ENCODE measurements around the gene MS4A1. TPM values are rescaled to one million over a fixed set of nuclear protein-coding genes. Genes with fewer than 3 reads are reported as not detected.

Gene MS4A1
- total RNA-seq, 4 donors from 2014 or later, result 32.2 to 49.4 TPM; not detected in 2

- intact Hi-C loops (cut with DNase I; ENCODE audit: low total_unique reads) (no loop called here), in situ Hi-C loops (cut with MboI; ENCODE audit: low pct_ligation_motif_present in 1 of 4, low pct_unique_long_range_greater_than_20kb in 1 of 4, low sequenced_read_pairs in 3 of 4) (no loop called here)
- TF ChIP-seq EP300 (IDR thresholded peaks at IDR 0.05; ENCODE audit: low read depth) (no peak), POLR2AphosphoS5 (IDR thresholded peaks at IDR 0.05) (peak in 2 of 3 donors; percentile 70 to 87), POLR2A (IDR thresholded peaks at IDR 0.05) (peak; percentile 62)
- Histone ChIP-seq H3K27me3 (no peaks in the 10 kb centered on the region), H3K27ac (peak within 1 kb of the TSS; percentile 41 to 67 (median 58)), H3K9me3 (no peaks in the 10 kb centered on the region), H3K4me1 (peaks cover 0 to 6% (median 2%) of the 10 kb centered on the region in 4 donors), H3K4me3 (peak within 1 kb of the TSS in 1 of 4 donors; percentile 25), H3K36me3 (no peaks in the 10 kb centered on the region)
- no peak for DNase-seq
- 43 to 47% methylated on average over 4 of the region's 4 CpGs for WGBS, 2 donors (ENCODE audit: low coverage in 1 of 2)
Measured at GRCh38 chr11:60492488-60493009, 36.9 kb downstream of the MS4A1 start, which contains the start of gene MS4A12. TSS of gene MS4A12 (plus strand) at chr11:60492778. CDS start at chr11:60497319, 4,541 bp downstream.

GRCh38 chr11:60493454-60493853 lies 37.8 kb downstream of the MS4A1 start:
- peak overlapping the region in 2 of 4 donors; percentile 58 to 59 for H3K27ac ChIP-seq
- no peaks in the 10 kb centered on the region for H3K9me3 ChIP-seq
- H3K4me3 ChIP-seq, result peak overlapping the region in 2 of 4 donors; percentile 14 to 25
- 90 to 91% methylated on average over 2 of the region's 2 CpGs for WGBS, 2 donors (ENCODE audit: low coverage in 1 of 2)
- peaks cover 0 to 6% (median 2%) of the 10 kb centered on the region in 4 donors for H3K4me1 ChIP-seq
- DNase-seq, result no peak
- intact Hi-C loops (cut with DNase I; ENCODE audit: low total_unique reads), result no loop called here
- in situ Hi-C loops (cut with MboI; ENCODE audit: low pct_ligation_motif_present in 1 of 4, low pct_unique_long_range_greater_than_20kb in 1 of 4, low sequenced_read_pairs in 3 of 4), result no loop called here
- no peaks in the 10 kb centered on the region for H3K36me3 ChIP-seq
- TF ChIP-seq CTCF (IDR thresholded peaks at IDR 0.05) (no peak), POLR2AphosphoS5 (IDR thresholded peaks at IDR 0.05) (no peak)
- no peaks in the 10 kb centered on the region for H3K27me3 ChIP-seq

DNA sequence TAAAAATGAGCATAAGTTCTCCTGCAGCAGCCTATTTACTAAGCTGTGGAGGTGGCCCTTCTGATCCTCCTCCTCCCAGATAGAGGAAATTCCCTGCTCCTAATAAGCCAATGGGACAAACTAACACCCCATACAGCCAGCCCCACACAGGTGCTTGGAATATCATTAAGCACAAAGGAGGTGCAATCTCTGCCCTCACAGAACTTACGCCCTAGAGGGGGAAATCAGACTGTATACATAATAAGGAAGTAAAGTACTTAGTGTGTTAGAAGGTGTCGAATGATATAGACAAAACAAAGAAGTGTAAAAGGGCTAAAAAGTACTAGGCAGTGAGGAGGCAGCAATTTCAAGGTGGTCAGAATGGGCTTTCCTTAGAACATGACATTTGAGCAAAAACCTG lies 42.8 kb downstream of the MS4A1 start:
- no peak for DNase-seq
- H3K4me3 ChIP-seq, result no peak overlapping the region
- intact Hi-C loops (cut with DNase I; ENCODE audit: low total_unique reads), result no loop called here
- TF ChIP-seq POLR2A (IDR thresholded peaks at IDR 0.05), result no peak
- no peak for TF ChIP-seq EP300 (IDR thresholded peaks at IDR 0.05; ENCODE audit: low read depth)
- no peak for TF ChIP-seq CTCF (IDR thresholded peaks at IDR 0.05)
- no peak for TF ChIP-seq POLR2AphosphoS5 (IDR thresholded peaks at IDR 0.05)
- WGBS, 2 donors (ENCODE audit: low coverage in 1 of 2), result 27 to 59% methylated on average over 2 of the region's 2 CpGs
- in situ Hi-C loops (cut with MboI; ENCODE audit: low pct_ligation_motif_present in 1 of 4, low pct_unique_long_range_greater_than_20kb in 1 of 4, low sequenced_read_pairs in 3 of 4), result no loop called here
- H3K9me3 ChIP-seq, result no peaks in the 10 kb centered on the region
- peak overlapping the region; percentile 51 to 82 (median 80) for H3K27ac ChIP-seq
- no peaks in the 10 kb centered on the region for H3K27me3 ChIP-seq
- peaks cover 3 to 42% (median 20%) of the 10 kb centered on the region in 4 donors for H3K4me1 ChIP-seq
- no peaks in the 10 kb centered on the region for H3K36me3 ChIP-seq

GRCh38 chr11:60498853-60499252 lies 43.2 kb downstream of the MS4A1 start:
- TF ChIP-seq EP300 (IDR thresholded peaks at IDR 0.05; ENCODE audit: low read depth) (no peak), POLR2AphosphoS5 (IDR thresholded peaks at IDR 0.05) (peak in 1 of 3 donors; percentile 39)
- H3K4me1 ChIP-seq, result peaks cover 3 to 47% (median 22%) of the 10 kb centered on the region in 4 donors
- peak; percentile 63 for DNase-seq
- peak overlapping the region; percentile 51 to 82 (median 80) for H3K27ac ChIP-seq
- WGBS, 2 donors (ENCODE audit: low coverage in 1 of 2), result 17 to 35% methylated on average over 4 of the region's 4 CpGs
- no peaks in the 10 kb centered on the region for H3K36me3 ChIP-seq
- intact Hi-C loops (cut with DNase I; ENCODE audit: low total_unique reads), result no loop called here
- H3K9me3 ChIP-seq, result no peaks in the 10 kb centered on the region
- no peak overlapping the region for H3K4me3 ChIP-seq
- H3K27me3 ChIP-seq, result no peaks in the 10 kb centered on the region
- in situ Hi-C loops (cut with MboI; ENCODE audit: low pct_ligation_motif_present in 1 of 4, low pct_unique_long_range_greater_than_20kb in 1 of 4, low sequenced_read_pairs in 3 of 4), result no loop called here

DNA sequence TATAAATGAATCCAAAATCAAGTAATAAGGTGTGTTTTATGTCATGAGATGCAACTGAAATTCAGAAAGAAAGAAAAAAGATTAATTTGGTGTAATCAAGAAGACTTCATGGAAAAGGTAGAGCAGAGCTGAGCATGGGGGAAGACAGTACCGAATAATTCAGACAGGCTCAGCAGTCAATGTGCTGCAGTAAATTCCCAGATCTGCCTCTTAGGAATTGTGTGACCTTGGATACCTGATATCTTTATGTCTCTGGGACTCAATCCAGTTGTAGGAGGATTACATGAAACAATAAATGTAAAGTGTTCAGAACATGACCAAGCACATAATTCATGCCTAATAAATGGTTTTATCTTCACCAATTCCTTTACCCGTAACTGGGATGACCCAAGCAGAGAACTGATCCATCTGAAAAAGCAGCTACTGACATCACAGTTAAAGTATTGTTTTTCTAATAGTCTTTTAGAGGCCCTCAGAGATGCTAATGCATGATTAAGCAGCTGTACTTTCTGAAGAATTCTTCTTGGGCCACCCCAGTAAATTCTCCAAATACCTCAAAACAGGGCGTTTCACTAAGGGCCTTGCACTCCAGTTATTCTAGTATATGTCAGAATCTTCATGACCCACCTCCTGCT lies 44.7 kb downstream of the MS4A1 start:
- WGBS, 2 donors (ENCODE audit: low coverage in 1 of 2), result 39 to 42% methylated on average over 3 of the region's 3 CpGs
- Histone ChIP-seq H3K9me3 (no peaks in the 10 kb centered on the region), H3K36me3 (no peaks in the 10 kb centered on the region), H3K27me3 (no peaks in the 10 kb centered on the region), H3K27ac (peak overlapping the region; percentile 4 to 82 (median 80)), H3K4me3 (no peak overlapping the region), H3K4me1 (peaks cover 3 to 54% (median 25%) of the 10 kb centered on the region in 4 donors)
- no peak for DNase-seq
- in situ Hi-C loops (cut with MboI; ENCODE audit: low pct_ligation_motif_present in 1 of 4, low pct_unique_long_range_greater_than_20kb in 1 of 4, low sequenced_read_pairs in 3 of 4) (no loop called here), intact Hi-C loops (cut with DNase I; ENCODE audit: low total_unique reads) (no loop called here)
- no peak for TF ChIP-seq POLR2A (IDR thresholded peaks at IDR 0.05)
- peak in 1 of 5 experiments; percentile 30 for TF ChIP-seq CTCF (IDR thresholded peaks at IDR 0.05)
- no peak for TF ChIP-seq EP300 (IDR thresholded peaks at IDR 0.05; ENCODE audit: low read depth)
- peak in 1 of 3 donors; percentile 46 for TF ChIP-seq POLR2AphosphoS5 (IDR thresholded peaks at IDR 0.05)
